ENCODE results near the gene TLX2. TPM values are rescaled to one million over a fixed set of nuclear protein-coding genes. Genes with fewer than 3 reads are reported as not detected.
A peak's percentile ranks its signal among the peaks of the same experiment; 100 is the strongest.

The TLX2 gene
- total and polyA plus RNA-seq, 2 of the 13 experiments (the other 11 are each of a cell fraction or from before 2014, with no cell fraction given): 0.05 to 0.20 TPM

- TF ChIP-seq ZNF704 (CRISPR knock-in tag; IDR thresholded peaks at IDR 0.05; ENCODE audit: borderline replicate concordance) (peak; percentile 83; the same call in 1 of the 2 replicates), ZNF407 (CRISPR knock-in tag; IDR thresholded peaks at IDR 0.05; ENCODE audit: not compliant biosample characterization) (peak; percentile 44), TEAD2 (CRISPR knock-in tag; IDR thresholded peaks at IDR 0.05) (no peak), ZBTB33 (CRISPR knock-in tag; IDR thresholded peaks at IDR 0.05) (no peak), ZNF33A (CRISPR knock-in tag; IDR thresholded peaks at IDR 0.05; ENCODE audit: borderline replicate concordance) (no peak), SP5 (CRISPR knock-in tag; IDR thresholded peaks at IDR 0.05; ENCODE audit: borderline replicate concordance, low read depth) (peak; percentile 83), TFDP1 (CRISPR knock-in tag; IDR thresholded peaks at IDR 0.05; ENCODE audit: borderline replicate concordance) (peak; percentile 43; the same call in 1 of the 2 replicates), PAXIP1 (CRISPR knock-in tag; conservative IDR thresholded peaks at IDR 0.05) (peak; percentile 67), ZNF614 (CRISPR knock-in tag; IDR thresholded peaks at IDR 0.05; ENCODE audit: borderline replicate concordance) (no peak), ZNF605 (CRISPR knock-in tag; IDR thresholded peaks at IDR 0.05) (peak; percentile 97)
Measured at GRCh38 chr2:74529357-74530238, 15.3 kb downstream of the TLX2 start, which contains the start of the genes AUP1 and HTRA2 (continued).

All from HepG2 (cell line).